Stimulated activated CD4-positive, alpha-beta T cell treated with anti-CD3 and anti-CD28 coated beads, Interleukin-2, amount 100 ng/mL, for 4 hours (primary cell): ENCODE results near the gene LYRM7.
A peak's percentile ranks its signal among the peaks of the same experiment; 100 is the strongest.
"Not testable (repeated sequence)": the region's sequence is repeated elsewhere in the genome, so short reads cannot be mapped to it uniquely, and the experiment has no call there.

ENCODE experiments used
- DNase-seq: peaks from one replicate; pipeline ENCODE4 v3.0.0-alpha.2; 2020; ENCODE audit warnings: low read depth

LYRM7 gene

GRCh38 chr5:131180407-131180806 is 9.7 kb downstream of the LYRM7 start:
- no peak for DNase-seq

GRCh38 chr5:131182839-131183238 is 12.1 kb downstream of the LYRM7 start:
- no peak for DNase-seq

GRCh38 chr5:131185523-131186104 is 14.9 kb downstream of the LYRM7 start:
- no peak for DNase-seq

- no peak for DNase-seq
Measured at GRCh38 chr5:131186561-131187256, 16.0 kb downstream of the LYRM7 start.

GRCh38 chr5:131193106-131193505 is 22.4 kb downstream of the LYRM7 start:
- no peak for DNase-seq

GRCh38 chr5:131193897-131194296 is 23.2 kb downstream of the LYRM7 start:
- not testable (repeated sequence) for DNase-seq

- DNase-seq, result no peak
Measured at GRCh38 chr5:131194725-131195124, 24.0 kb downstream of the LYRM7 start.

- no peak for DNase-seq
Measured at GRCh38 chr5:131195696-131196095, 25.0 kb downstream of the LYRM7 start.

GRCh38 chr5:131196331-131196730 is 25.6 kb downstream of the LYRM7 start:
- no peak for DNase-seq

- DNase-seq, result no peak
Measured at GRCh38 chr5:131198625-131199024, 27.9 kb downstream of the LYRM7 start.

GRCh38 chr5:131200560-131200959 is 29.8 kb downstream of the LYRM7 start:
- no peak for DNase-seq

GRCh38 chr5:131204964-131205363 is 34.2 kb downstream of the LYRM7 start:
- DNase-seq, result no peak

GRCh38 chr5:131206061-131206460 is 35.3 kb downstream of the LYRM7 start:
- DNase-seq, result no peak

GRCh38 chr5:131206772-131207171 is 36.0 kb downstream of the LYRM7 start:
- no peak for DNase-seq

GRCh38 chr5:131209175-131209505 is 38.4 kb downstream of the LYRM7 start:
- no peak for DNase-seq

- peak; percentile 41 for DNase-seq
Measured at GRCh38 chr5:131209506-131210150, 38.9 kb downstream of the LYRM7 start.

- no peak for DNase-seq
Measured at GRCh38 chr5:131210151-131210510, 39.4 kb downstream of the LYRM7 start.

- DNase-seq, result no peak
Measured at GRCh38 chr5:131211669-131212068, 40.9 kb downstream of the LYRM7 start.

GRCh38 chr5:131212471-131213021 is 41.8 kb downstream of the LYRM7 start:
- DNase-seq, result no peak

GRCh38 chr5:131214609-131215227 is 44.0 kb downstream of the LYRM7 start:
- DNase-seq, result no peak

GRCh38 chr5:131217791-131218190 is 47.0 kb downstream of the LYRM7 start:
- no peak for DNase-seq

GRCh38 chr5:131218392-131218791 is 47.6 kb downstream of the LYRM7 start:
- DNase-seq, result no peak

GRCh38 chr5:131220566-131220965 is 49.8 kb downstream of the LYRM7 start:
- no peak for DNase-seq
